ENCODE data around the gene P3H3. TPM values are rescaled to one million over a fixed set of nuclear protein-coding genes. Genes with fewer than 3 reads are reported as not detected.

The P3H3 gene
- total RNA-seq, 1 donor from 2014 or later, result 30.6 TPM

DNA sequence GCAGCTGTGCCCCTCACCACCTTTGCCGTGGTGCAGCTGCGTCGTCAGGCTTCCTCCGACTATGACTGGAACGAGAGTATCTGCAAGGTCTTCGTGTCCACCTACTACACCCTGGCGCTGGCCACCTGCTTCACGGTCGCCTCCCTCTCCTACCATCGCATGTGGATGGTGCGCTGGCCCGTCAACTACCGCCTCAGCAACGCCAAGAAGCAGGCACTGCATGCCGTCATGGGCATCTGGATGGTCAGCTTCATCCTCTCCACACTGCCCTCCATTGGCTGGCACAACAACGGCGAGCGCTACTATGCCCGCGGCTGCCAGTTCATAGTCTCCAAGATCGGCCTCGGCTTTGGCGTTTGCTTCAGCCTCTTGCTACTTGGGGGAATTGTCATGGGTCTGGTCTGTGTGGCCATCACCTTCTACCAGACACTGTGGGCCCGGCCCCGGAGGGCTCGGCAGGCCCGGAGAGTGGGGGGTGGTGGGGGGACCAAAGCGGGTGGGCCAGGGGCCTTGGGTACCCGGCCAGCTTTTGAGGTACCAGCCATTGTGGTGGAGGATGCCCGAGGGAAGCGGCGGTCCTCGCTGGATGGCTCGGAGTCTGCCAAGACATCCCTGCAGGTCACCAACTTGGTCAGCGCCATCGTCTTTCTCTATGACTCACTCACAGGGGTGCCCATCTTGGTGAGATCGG lies 4.0 kb upstream of the P3H3 start:
- Mint-ChIP-seq H3K4me1 (ENCODE audit: low read depth) (peaks cover 22% of the 10 kb centered on the region), H3K27me3 (peaks cover 69% of the 10 kb centered on the region), H3K27ac (no peak overlapping the region), H3K4me3 (ENCODE audit: low read depth) (no peak overlapping the region), H3K9me3 (ENCODE audit: low read depth) (no peaks in the 10 kb centered on the region), H3K36me3 (ENCODE audit: insufficient read depth) (no peaks in the 10 kb centered on the region)
- no peak for DNase-seq (ENCODE audit: low spot score, unreplicated experiment)
- TF ChIP-seq, protein P1, sequence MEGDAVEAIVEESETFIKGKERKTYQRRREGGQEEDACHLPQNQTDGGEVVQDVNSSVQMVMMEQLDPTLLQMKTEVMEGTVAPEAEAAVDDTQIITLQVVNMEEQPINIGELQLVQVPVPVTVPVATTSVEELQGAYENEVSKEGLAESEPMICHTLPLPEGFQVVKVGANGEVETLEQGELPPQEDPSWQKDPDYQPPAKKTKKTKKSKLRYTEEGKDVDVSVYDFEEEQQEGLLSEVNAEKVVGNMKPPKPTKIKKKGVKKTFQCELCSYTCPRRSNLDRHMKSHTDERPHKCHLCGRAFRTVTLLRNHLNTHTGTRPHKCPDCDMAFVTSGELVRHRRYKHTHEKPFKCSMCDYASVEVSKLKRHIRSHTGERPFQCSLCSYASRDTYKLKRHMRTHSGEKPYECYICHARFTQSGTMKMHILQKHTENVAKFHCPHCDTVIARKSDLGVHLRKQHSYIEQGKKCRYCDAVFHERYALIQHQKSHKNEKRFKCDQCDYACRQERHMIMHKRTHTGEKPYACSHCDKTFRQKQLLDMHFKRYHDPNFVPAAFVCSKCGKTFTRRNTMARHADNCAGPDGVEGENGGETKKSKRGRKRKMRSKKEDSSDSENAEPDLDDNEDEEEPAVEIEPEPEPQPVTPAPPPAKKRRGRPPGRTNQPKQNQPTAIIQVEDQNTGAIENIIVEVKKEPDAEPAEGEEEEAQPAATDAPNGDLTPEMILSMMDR (IDR thresholded peaks at IDR 0.05; ENCODE audit: unreplicated experiment), result no peak

DNA sequence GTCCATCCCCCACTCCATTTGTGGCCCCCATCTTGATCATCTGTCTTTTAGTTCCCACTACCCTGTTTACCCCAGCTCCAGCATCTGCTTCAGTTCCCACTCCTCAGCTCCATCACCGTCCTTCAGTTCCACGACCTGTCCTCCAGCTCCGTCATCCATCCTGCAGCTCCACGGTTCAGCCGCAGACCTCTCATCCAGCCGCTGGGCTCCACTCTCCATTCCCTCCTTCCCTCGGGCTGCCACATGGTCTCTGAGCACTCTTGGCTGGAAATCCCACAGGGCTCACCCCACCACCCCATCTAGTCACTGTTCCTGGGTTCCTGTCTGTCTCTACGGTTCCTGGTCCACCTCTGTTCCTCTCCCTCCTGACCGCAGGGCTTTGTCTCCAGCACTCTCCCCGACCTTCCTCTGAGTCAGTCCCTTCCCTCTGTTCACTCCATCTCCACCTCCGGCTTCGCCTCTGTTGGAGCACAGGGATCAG lies 3.3 kb upstream of the P3H3 start:
- no peak for DNase-seq (ENCODE audit: low spot score, unreplicated experiment)

DNA sequence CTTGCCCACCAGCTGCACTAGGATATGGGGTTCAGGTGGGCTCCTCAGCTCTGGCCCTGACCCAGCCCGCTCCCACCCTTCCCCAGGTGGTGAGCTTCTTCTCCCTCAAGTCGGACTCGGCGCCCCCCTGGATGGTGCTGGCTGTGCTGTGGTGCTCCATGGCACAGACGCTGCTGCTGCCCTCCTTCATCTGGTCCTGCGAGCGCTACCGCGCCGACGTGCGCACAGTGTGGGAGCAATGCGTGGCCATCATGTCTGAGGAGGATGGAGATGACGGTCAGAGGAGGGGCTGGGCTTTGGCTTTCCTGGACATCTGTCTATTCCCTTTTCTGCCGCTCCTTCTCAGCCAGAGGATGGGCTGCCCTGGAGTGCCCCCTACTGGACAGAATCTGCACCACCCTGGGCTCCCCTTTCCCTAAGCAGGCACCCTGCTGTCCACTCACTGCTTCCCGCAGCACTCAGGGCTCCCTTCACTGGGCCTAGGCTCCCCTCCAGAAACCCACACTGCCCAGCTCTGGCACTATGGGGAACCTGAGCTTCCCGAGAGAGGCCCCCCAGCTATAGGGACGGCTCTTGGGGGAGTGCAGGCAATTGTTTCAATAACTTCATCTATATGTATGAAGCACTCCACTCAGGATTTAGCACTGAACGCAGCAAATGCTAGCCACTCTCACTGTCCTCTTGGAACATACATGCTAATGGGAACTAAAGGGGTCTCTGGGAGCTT lies 2.6 kb upstream of the P3H3 start:
- peaks cover 61% of the 10 kb centered on the region for H3K27me3 Mint-ChIP-seq
- H3K4me1 Mint-ChIP-seq (ENCODE audit: low read depth), result peaks cover 17% of the 10 kb centered on the region
- no peaks in the 10 kb centered on the region for H3K36me3 Mint-ChIP-seq (ENCODE audit: insufficient read depth)
- H3K9me3 Mint-ChIP-seq (ENCODE audit: low read depth), result no peaks in the 10 kb centered on the region
- H3K27ac Mint-ChIP-seq, result no peak overlapping the region
- peak; percentile 95 for DNase-seq (ENCODE audit: low spot score, unreplicated experiment)
- TF ChIP-seq, protein P1 (IDR thresholded peaks at IDR 0.05; ENCODE audit: unreplicated experiment), result peak; percentile 99
- no peak overlapping the region for H3K4me3 Mint-ChIP-seq (ENCODE audit: low read depth)

More for the DNA sequence above, 3.3 kb upstream of the P3H3 start:
- H3K9me3 Mint-ChIP-seq (ENCODE audit: low read depth), result no peaks in the 10 kb centered on the region
- no peaks in the 10 kb centered on the region for H3K36me3 Mint-ChIP-seq (ENCODE audit: insufficient read depth)
- no peak overlapping the region for H3K4me3 Mint-ChIP-seq (ENCODE audit: low read depth)
- no peak overlapping the region for H3K27ac Mint-ChIP-seq
- peaks cover 63% of the 10 kb centered on the region for H3K27me3 Mint-ChIP-seq
- TF ChIP-seq, protein P1 (IDR thresholded peaks at IDR 0.05; ENCODE audit: unreplicated experiment), result no peak
- peaks cover 19% of the 10 kb centered on the region for H3K4me1 Mint-ChIP-seq (ENCODE audit: low read depth)

DNA sequence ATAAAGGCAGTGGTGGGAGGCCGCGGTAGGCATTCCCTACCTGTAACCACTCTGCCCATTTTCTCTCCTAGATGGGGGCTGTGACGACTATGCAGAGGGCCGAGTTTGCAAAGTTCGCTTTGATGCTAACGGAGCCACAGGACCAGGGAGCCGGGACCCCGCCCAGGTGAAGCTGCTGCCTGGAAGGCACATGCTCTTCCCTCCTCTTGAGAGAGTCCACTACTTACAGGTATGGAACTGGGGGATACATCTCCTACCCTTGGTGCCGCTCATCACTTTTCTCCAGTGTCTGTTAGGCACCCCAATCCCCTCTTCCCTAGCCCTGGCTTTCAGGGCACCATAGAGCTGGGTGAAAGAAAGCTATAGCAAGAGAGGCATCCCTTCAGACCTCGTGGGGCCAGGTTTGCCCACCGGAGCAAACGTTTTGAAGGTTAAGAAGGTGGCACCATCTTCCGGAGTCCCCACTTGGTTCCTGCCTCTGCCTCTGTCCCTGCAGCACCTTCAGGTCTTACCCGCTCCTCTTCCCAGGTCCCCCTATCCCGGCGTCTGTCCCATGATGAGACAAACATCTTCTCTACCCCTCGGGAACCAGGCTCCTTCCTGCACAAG lies 2.0 kb upstream of the P3H3 start:
- peaks cover 54% of the 10 kb centered on the region for H3K27me3 Mint-ChIP-seq
- DNase-seq (ENCODE audit: low spot score, unreplicated experiment), result no peak
- no peak overlapping the region for H3K27ac Mint-ChIP-seq
- no peaks in the 10 kb centered on the region for H3K36me3 Mint-ChIP-seq (ENCODE audit: insufficient read depth)
- no peak overlapping the region for H3K4me3 Mint-ChIP-seq (ENCODE audit: low read depth)
- peaks cover 10% of the 10 kb centered on the region for H3K4me1 Mint-ChIP-seq (ENCODE audit: low read depth)
- H3K9me3 Mint-ChIP-seq (ENCODE audit: low read depth), result no peaks in the 10 kb centered on the region
- TF ChIP-seq, protein P1 (IDR thresholded peaks at IDR 0.05; ENCODE audit: unreplicated experiment), result no peak

DNA sequence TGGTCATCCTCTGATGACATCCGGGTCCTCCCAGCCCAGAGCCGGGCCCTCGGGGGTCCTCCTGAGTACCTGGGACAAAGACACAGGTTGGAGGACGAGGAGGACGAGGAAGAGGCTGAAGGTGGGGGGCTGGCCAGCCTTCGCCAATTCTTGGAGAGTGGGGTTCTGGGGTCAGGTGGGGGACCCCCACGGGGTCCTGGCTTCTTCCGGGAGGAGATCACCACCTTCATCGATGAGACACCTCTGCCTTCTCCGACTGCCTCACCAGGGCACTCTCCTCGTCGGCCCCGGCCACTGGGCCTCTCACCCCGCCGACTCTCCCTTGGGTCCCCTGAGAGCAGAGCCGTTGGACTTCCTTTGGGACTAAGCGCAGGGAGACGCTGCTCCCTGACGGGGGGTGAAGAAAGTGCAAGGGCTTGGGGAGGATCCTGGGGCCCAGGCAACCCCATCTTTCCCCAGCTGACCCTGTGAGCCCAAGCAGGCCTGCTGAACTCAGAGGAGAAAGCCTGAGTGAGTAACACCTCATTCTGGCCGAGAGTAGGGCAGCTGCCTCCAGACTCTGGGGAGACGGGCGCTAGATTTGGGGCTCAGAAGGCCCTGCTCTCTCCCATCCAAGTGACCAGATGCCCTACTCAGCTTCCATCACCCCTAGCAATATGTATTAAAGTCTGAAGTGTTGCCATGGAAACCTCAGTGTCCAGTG lies 1.3 kb upstream of the P3H3 start:
- no peaks in the 10 kb centered on the region for H3K9me3 Mint-ChIP-seq (ENCODE audit: low read depth)
- H3K27me3 Mint-ChIP-seq, result peaks cover 53% of the 10 kb centered on the region
- TF ChIP-seq, protein P1 (IDR thresholded peaks at IDR 0.05; ENCODE audit: unreplicated experiment), result no peak
- H3K4me1 Mint-ChIP-seq (ENCODE audit: low read depth), result peaks cover 8% of the 10 kb centered on the region
- peaks cover 1% of the 10 kb centered on the region for H3K36me3 Mint-ChIP-seq (ENCODE audit: insufficient read depth)
- peak overlapping the region; percentile 71 for H3K4me3 Mint-ChIP-seq (ENCODE audit: low read depth)
- peak overlapping the region; percentile 17 for H3K27ac Mint-ChIP-seq
- DNase-seq (ENCODE audit: low spot score, unreplicated experiment), result no peak
